HEK293T (cell line): ENCODE data around the gene CD99.

ENCODE experiments used
- CTCF ChIA-PET: fragments of 350-600 bp; formaldehyde crosslinking; extraction: SDS; loops from one replicate; lab custom pipeline; 2021; ENCODE audit warnings: antibody characterized with exemption, inconsistent platforms; lab: Yijun Ruan, JAX
- POLR2A ChIA-PET: fragments of 350-600 bp; formaldehyde crosslinking; extraction: SDS; loops from one replicate; lab custom pipeline; 2020; ENCODE audit warnings: antibody characterized with exemption, inconsistent platforms; lab: Yijun Ruan, JAX
- DNase-seq: peaks from one replicate; pipeline ENCODE4 v3.0.0; 2012; ENCODE audit warnings: mixed read lengths; ENCODE audit errors: extremely low spot score
- ARNT ChIP-seq: fragments of 450-650 bp; IDR thresholded peaks from 2 replicates; pipeline ENCODE4 v1.6.1; 2017; ENCODE audit warnings: mild to moderate bottlenecking
- BHLHE40 ChIP-seq: fragments of 450-650 bp; IDR thresholded peaks from 2 replicates; pipeline ENCODE4 v1.6.1; 2016; ENCODE audit warnings: mild to moderate bottlenecking, moderate library complexity, borderline replicate concordance
- CTBP1 ChIP-seq: fragments of 450-650 bp; IDR thresholded peaks from 2 replicates; pipeline ENCODE4 v1.6.1; 2016; ENCODE audit warnings: borderline replicate concordance
- ELF4 ChIP-seq: fragments of 450-650 bp; IDR thresholded peaks from 2 replicates; pipeline ENCODE4 v1.6.1; 2017; ENCODE audit warnings: antibody characterized with exemption
- FOXA1 ChIP-seq: fragments of 450-650 bp; IDR thresholded peaks from 2 replicates; pipeline ENCODE4 v1.6.1; 2016; ENCODE audit warnings: mild to moderate bottlenecking
- FOXK2 ChIP-seq: fragments of 450-650 bp; IDR thresholded peaks from 2 replicates; pipeline ENCODE4 v1.6.1; 2016; ENCODE audit warnings: mild to moderate bottlenecking
- FOXM1 ChIP-seq: fragments of 450-650 bp; IDR thresholded peaks from 2 replicates; pipeline ENCODE4 v1.6.1; 2017; ENCODE audit warnings: mild to moderate bottlenecking, borderline replicate concordance
- HDGF ChIP-seq: fragments of 450-650 bp; IDR thresholded peaks from 2 replicates; pipeline ENCODE4 v1.6.1; 2017; ENCODE audit warnings: antibody characterized with exemption, borderline replicate concordance
- L3MBTL2 ChIP-seq: fragments of 450-650 bp; conservative IDR thresholded peaks from 2 replicates; pipeline ENCODE4 v1.6.1; 2016; ENCODE audit warnings: mild to moderate bottlenecking
- LEF1 ChIP-seq: fragments of 450-650 bp; IDR thresholded peaks from 2 replicates; pipeline ENCODE4 v1.6.1; 2017; ENCODE audit warnings: mild to moderate bottlenecking, borderline replicate concordance
- NFRKB ChIP-seq: fragments of 450-650 bp; IDR thresholded peaks from 2 replicates; pipeline ENCODE4 v1.6.1; 2016; ENCODE audit warnings: mild to moderate bottlenecking, moderate library complexity
- SP1 ChIP-seq: fragments of 450-650 bp; IDR thresholded peaks from 2 replicates; pipeline ENCODE4 v1.6.1; 2017
- SUZ12 ChIP-seq: fragments of 450-650 bp; IDR thresholded peaks from 2 replicates; pipeline ENCODE4 v1.6.1; 2016; ENCODE audit warnings: mild to moderate bottlenecking
- TARDBP ChIP-seq: fragments of 450-650 bp; IDR thresholded peaks from 2 replicates; pipeline ENCODE4 v1.6.1; 2016
- ZNF384 ChIP-seq: fragments of 450-650 bp; IDR thresholded peaks from 2 replicates; pipeline ENCODE4 v1.6.1; 2016
- TF ChIP-seq, protein P1 (sequence below): fragments of 450-650 bp; IDR thresholded peaks from 2 replicates; pipeline ENCODE4 v1.6.1; 2016

CD99 gene

DNA sequence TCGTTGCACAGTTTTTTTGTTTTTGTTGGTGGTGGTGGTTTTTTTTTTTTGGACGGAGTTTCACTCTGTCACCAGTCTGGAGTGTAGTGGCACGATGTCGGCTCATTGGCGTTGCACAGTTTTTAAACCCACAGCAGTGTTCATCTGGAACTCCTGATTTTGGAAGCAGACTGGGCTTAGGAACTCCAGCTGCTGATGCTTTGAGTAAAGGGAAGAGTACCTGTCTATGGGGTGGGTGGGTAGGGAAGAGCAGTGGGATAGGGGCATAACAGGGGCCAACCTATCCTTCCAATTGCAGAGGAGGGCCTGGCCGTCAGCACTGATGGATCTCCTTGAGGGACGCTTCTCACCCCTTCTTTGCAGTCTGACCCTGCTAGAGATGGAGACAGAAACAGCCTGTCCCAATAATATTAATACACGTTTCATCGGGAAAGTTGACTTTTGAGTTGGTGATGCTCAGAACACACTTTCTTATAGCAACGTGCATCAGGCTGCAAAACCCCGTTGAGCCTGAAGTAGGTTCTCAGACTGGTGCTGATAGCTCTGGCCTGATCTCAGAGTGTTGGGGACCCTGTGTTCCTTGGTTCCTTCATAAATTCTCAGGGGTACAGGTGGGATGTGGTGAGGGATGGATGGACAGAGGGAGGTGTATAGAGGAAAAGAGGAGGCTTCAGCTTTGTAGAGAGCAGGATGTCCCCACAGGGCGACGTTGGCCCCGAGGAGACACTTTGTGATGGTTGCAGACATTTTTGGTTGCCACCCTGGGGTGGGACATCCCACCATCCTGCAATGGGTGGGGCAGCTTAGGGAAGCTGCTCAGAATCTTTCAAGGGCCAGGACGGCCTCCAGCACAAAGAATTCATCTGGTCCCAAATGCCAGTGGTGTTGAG lies 2.3 kb downstream of the CD99 start:
- ChIA-PET CTCF (no interaction called here), POLR2A (no interaction called here)
- no peak for DNase-seq
- TF ChIP-seq L3MBTL2: no peak
- no peak for TF ChIP-seq ELF4
- no peak for TF ChIP-seq BHLHE40

DNA sequence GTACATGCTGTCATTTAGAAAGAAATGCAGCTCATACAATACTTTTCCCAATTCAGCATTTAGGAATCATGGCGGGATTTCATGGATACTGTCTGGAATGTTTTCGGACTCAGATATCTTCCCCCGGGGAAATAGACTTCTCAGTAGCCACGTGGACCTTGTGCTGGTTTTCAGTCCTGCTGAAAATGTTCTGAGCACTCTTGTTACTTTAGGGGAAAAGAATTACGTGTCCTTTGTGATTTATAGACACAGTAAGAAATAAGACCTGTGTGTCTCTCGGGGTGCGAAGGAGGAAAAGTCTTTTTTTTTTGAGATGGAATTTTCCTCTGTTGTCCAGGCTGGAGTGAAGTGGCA lies 3.8 kb downstream of the CD99 start:
- ChIA-PET POLR2A (no interaction called here), CTCF (no interaction called here)
- TF ChIP-seq CTBP1 (no peak), SP1 (no peak), SUZ12 (no peak), ARNT (no peak), FOXK2 (no peak)
- no peak for DNase-seq

DNA sequence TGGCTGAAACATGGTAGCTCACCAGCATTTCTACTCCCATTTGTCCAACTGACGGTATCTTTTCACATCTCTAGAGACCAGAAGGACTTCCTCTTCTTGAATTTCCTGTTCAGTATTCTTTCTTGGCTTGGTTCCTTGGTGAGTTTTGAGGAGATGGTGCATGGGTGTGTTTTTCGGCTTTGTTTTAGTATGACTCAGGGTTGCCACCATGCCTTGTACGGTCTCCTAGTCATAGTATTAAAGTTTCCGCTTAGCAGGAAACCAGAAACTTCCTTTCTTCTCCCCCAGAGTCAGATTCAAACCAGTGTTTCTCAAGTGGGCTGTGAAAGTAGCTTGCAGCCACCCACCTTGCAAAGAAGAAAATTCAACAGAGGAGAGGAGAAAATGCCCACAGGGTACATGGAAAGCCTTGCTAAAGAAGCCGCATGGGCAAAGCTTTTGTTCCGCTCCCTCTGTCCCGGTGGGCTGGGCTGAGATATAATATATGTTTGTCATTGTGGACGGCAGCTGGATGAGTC lies 5.7 kb downstream of the CD99 start:
- ChIA-PET CTCF (no interaction called here), POLR2A (no interaction called here)
- DNase-seq: no peak
- no peak for TF ChIP-seq ARNT
- no peak for TF ChIP-seq SUZ12
- TF ChIP-seq L3MBTL2: no peak
- no peak for TF ChIP-seq HDGF
- no peak for TF ChIP-seq LEF1
- no peak for TF ChIP-seq FOXM1
- TF ChIP-seq CTBP1: no peak

DNA sequence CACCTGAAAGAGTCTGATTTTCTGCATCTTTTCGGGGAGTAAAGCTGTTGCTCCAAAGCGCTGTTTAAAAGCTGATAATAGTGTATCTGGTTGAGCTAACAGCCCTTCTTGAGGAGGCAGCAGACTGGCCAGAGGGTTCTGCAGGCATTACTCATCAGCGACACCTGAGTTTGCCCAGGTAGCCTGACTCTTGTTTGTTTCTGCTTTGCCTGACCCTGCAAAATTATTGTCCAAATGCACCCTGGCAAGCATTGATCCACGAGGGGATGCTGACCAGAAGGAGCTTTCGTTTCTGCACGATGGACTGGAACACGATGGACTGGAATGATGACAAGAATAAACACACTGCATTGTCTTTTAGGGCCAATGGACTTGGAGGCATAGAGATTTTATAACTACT lies 6.2 kb downstream of the CD99 start:
- ChIA-PET CTCF (no interaction called here), POLR2A (no interaction called here)
- DNase-seq: no peak
- TF ChIP-seq FOXA1 (no peak), TARDBP (no peak), HDGF (no peak), SP1 (no peak), FOXM1 (no peak), ELF4 (no peak), FOXK2 (no peak), L3MBTL2 (no peak), ARNT (no peak), LEF1 (no peak), BHLHE40 (no peak), ZNF384 (no peak), SUZ12 (no peak), NFRKB (no peak)
- TF ChIP-seq, protein P1, sequence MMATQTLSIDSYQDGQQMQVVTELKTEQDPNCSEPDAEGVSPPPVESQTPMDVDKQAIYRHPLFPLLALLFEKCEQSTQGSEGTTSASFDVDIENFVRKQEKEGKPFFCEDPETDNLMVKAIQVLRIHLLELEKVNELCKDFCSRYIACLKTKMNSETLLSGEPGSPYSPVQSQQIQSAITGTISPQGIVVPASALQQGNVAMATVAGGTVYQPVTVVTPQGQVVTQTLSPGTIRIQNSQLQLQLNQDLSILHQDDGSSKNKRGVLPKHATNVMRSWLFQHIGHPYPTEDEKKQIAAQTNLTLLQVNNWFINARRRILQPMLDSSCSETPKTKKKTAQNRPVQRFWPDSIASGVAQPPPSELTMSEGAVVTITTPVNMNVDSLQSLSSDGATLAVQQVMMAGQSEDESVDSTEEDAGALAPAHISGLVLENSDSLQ: no peak

DNA sequence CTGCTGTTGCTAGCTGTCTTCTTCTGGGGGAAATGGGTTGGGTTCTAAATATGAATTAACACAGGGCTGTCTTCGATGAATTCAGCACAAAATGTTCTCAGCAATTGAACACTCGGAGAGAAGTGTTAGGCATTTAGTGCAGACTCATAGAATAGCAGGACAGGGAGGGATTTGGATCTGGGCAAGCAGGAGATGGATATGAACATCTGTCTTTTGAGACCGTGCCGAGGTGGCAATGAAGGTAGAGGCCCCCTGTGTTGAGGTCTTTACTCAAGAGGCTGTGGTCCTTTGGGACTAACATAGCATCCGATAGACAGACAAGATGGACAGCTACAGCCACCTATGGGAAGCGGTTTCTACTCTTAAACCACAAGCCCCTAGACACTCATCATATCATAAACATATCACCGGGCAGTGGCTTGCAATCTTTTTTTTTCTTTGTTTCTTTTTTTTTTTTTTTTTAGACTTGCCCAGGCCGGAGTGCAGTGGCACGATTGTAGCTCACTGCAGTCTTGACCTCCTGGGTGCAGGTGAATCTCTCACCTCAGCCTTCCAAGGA lies 6.7 kb downstream of the CD99 start:
- ChIA-PET CTCF (no interaction called here), POLR2A (no interaction called here)
- no peak for DNase-seq
- TF ChIP-seq LEF1 (no peak), SP1 (no peak), TARDBP (no peak), SUZ12 (no peak), FOXM1 (no peak), NFRKB (no peak)
- TF ChIP-seq, protein P1: peak; percentile 48; the same call in 1 of the 2 replicates

DNA sequence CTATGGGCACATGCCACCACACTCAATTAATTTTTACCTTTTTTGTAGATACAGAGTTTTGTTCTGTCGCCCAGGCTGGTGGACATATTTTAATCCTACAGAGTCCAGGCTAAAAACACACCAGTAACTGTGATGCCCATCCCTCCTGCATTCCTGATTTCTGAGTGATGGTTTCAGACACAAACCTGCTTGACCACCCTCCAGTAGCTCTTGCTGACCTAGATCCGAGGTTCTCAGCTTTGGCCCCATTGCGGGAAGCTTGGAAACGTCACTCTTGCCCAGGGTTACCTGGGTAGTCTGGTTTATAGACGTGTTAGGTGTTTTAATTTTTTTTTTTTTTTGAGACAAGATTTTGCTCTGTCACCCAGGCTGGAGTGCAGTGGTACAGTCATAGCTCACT lies 7.5 kb downstream of the CD99 start:
- CTCF ChIA-PET: no interaction called here
- no peak for DNase-seq
- POLR2A ChIA-PET: no interaction called here
- no peak for TF ChIP-seq SP1
- no peak for TF ChIP-seq CTBP1
- TF ChIP-seq TARDBP: no peak
- no peak for TF ChIP-seq FOXK2
- TF ChIP-seq BHLHE40: no peak
- TF ChIP-seq L3MBTL2: no peak
- TF ChIP-seq LEF1: no peak
- no peak for TF ChIP-seq ELF4
- TF ChIP-seq FOXM1: no peak
- TF ChIP-seq, protein P1: no peak
- TF ChIP-seq ARNT: no peak
- TF ChIP-seq NFRKB: no peak
- no peak for TF ChIP-seq FOXA1
- TF ChIP-seq HDGF: no peak
- no peak for TF ChIP-seq SUZ12

DNA sequence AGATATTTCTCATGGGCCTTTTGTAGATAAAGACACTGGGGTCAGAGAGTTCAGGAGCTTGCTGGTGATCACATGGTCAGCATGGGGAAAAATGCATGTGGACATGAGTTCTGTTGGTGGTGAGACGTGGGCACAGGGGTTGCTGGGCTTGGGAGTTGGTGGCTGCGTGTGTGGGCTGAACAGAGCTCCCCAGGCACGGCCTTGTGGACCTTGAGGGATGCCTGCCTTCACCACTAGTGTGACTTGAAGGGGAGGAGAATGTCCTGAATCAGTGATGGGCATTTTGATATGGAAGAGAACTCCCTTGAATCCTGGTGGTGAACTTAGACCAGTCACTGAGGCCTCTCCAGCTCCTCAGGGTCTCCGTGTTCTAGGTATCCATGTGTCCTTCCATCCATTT lies 8.9 kb downstream of the CD99 start:
- TF ChIP-seq SUZ12: no peak
- TF ChIP-seq FOXA1: no peak
- TF ChIP-seq ELF4: no peak
- no peak for TF ChIP-seq SP1
- TF ChIP-seq ARNT: no peak
- TF ChIP-seq HDGF: no peak
- no peak for TF ChIP-seq LEF1
- no peak for TF ChIP-seq TARDBP
- POLR2A ChIA-PET: no interaction called here
- CTCF ChIA-PET: no interaction called here

More for the DNA sequence above, 8.9 kb downstream of the CD99 start:
- no peak for DNase-seq
